Occipital lobe (tissue), 2 donors: ENCODE measurements around the gene NKAIN2. TPM values are rescaled to one million over a fixed set of nuclear protein-coding genes. Genes with fewer than 3 reads are reported as not detected.

ENCODE experiments used
- DNase-seq: peaks from one replicate; lab custom pipeline; 2025; lab: John Stamatoyannopoulos, UW
- total RNA-seq: library from RNA; depleted of rRNA; stranded (reverse); fragments of >200 nt; gene quantifications from one replicate; pipeline ENCODE4 v1.2.3, GENCODE V29; 2014

Gene NKAIN2
- total RNA-seq, 1 donor from 2014 or later = 130 TPM

GRCh38 chr6:124819346-124819745 lies 1015.7 kb downstream of the NKAIN2 start:
- no peak for DNase-seq

- DNase-seq = no peak
Observed at GRCh38 chr6:124822204-124822613, 1018.5 kb downstream of the NKAIN2 start.

- no peak for DNase-seq
Observed at GRCh38 chr6:124822721-124823120, 1019.1 kb downstream of the NKAIN2 start.

GRCh38 chr6:124823240-124824111 lies 1019.8 kb downstream of the NKAIN2 start:
- DNase-seq = no peak

GRCh38 chr6:124825564-124825963 lies 1021.9 kb downstream of the NKAIN2 start:
- DNase-seq = no peak

- DNase-seq = no peak
Observed at GRCh38 chr6:124829822-124830221, 1026.2 kb downstream of the NKAIN2 start.

- no peak for DNase-seq
Observed at GRCh38 chr6:124830506-124830905, 1026.8 kb downstream of the NKAIN2 start.

- DNase-seq = no peak
Observed at GRCh38 chr6:124854338-124854922, 1050.8 kb downstream of the NKAIN2 start.

- no peak for DNase-seq
Observed at GRCh38 chr6:124857746-124858145, 1054.1 kb downstream of the NKAIN2 start.

GRCh38 chr6:124858564-124858963 lies 1054.9 kb downstream of the NKAIN2 start:
- no peak for DNase-seq

GRCh38 chr6:124859366-124859765 lies 1055.7 kb downstream of the NKAIN2 start:
- DNase-seq = no peak

GRCh38 chr6:124866040-124866439 lies 1062.4 kb downstream of the NKAIN2 start:
- no peak for DNase-seq

- DNase-seq = no peak
Observed at GRCh38 chr6:124867121-124867520, 1063.5 kb downstream of the NKAIN2 start.

GRCh38 chr6:124868481-124868880 lies 1064.8 kb downstream of the NKAIN2 start:
- no peak for DNase-seq

- DNase-seq = no peak
Observed at GRCh38 chr6:124869416-124869815, 1065.8 kb downstream of the NKAIN2 start.

GRCh38 chr6:124870611-124871459 lies 1067.2 kb downstream of the NKAIN2 start:
- DNase-seq = no peak

GRCh38 chr6:124872361-124873065 lies 1068.8 kb downstream of the NKAIN2 start:
- DNase-seq = no peak

GRCh38 chr6:124873066-124873410 lies 1069.4 kb downstream of the NKAIN2 start:
- DNase-seq = no peak
